HG02571 (cell line): ENCODE data around the gene SLC23A2.
"Not testable (repeated sequence)": the region's sequence is repeated elsewhere in the genome, so short reads cannot be mapped to it uniquely, and the experiment has no call there.

Experiments used
- ATAC-seq: cut with Tn5 transposase; IDR thresholded peaks from one replicate; pipeline ENCODE4 v1.9.1; 2021; ENCODE audit warnings: mild to moderate bottlenecking, moderate library complexity; ENCODE audit not compliant: unreplicated experiment

Gene SLC23A2

GRCh38 chr20:5013682-5014447 is 12.6 kb upstream of the SLC23A2 start:
- ATAC-seq = no peak

GRCh38 chr20:5008759-5009158 is 7.4 kb upstream of the SLC23A2 start:
- no peak for ATAC-seq

DNA sequence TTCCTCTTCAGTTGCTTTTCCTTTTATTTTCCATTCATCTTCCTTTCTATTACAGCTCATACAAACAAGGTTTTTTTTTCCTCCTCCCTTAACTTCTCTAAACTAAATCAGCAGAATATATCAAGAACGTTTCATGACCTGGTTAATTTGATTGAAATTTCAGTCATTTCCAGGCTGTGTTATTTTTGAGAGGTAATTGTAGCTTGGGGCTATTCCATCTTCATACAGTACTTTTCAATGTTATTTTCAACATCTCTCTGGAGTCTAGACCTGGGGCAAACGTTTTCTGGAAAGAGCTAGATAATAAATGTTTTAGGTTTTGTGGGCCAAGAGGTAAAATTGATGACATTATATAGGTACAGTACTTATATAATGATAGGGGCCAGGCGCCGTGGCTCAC is 4.0 kb upstream of the SLC23A2 start:
- no peak for ATAC-seq

DNA sequence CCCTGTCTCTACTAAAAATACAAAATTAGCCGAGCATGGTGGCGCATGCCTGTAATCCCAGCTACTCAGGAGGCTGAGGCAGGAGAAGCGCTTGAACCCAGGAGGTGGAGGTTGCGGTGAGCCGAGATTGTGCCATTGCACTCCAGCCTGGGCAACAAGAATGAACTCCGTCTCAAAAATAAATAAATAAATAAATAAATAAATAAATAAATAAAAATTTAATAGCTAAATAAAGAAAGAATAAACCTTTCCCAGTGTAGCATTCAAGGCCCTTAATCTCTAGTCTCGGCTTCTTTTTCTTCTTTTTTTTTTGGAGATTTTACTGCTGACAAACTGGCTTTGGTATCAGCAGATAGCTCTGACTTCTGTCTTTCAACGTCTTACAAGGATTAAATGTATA is 3.5 kb upstream of the SLC23A2 start:
- ATAC-seq = not testable (repeated sequence)

DNA sequence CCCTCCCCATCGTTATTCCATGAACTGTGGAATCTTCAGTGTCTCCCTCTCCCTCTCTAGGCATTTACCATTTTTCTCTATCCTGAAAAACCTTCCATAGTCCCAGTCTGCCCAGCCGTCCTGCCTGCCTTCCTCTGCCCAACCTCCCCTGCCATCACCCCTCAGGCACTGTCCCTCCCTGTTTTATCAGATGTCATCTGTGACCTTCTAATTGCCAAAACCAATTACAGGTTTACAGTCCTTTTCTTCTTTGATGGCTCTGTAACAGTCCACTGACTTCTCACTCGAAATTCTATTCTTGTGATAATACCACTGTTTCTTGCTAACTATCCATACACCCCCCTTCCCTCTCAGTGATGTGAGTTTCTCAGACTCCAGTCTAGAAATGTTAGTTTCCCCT is 2.3 kb upstream of the SLC23A2 start:
- no peak for ATAC-seq

DNA sequence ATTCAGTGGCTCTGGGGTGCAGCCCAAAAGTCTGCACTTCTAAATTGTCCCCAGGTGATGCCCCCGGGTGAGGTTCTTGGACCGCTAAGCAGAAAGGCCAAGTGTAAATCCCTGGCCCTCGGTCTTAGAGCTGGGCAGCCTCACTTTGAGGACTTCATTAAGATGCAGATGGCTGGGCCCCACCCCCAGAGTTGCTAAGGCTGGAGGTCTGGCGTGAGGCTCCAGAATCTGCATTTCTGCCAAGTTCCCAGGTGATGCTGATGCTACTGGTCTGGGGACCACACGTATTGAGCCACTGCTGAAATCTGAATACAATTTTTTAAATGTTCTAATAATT is 735 bp upstream of the SLC23A2 start:
- no peak for ATAC-seq

DNA sequence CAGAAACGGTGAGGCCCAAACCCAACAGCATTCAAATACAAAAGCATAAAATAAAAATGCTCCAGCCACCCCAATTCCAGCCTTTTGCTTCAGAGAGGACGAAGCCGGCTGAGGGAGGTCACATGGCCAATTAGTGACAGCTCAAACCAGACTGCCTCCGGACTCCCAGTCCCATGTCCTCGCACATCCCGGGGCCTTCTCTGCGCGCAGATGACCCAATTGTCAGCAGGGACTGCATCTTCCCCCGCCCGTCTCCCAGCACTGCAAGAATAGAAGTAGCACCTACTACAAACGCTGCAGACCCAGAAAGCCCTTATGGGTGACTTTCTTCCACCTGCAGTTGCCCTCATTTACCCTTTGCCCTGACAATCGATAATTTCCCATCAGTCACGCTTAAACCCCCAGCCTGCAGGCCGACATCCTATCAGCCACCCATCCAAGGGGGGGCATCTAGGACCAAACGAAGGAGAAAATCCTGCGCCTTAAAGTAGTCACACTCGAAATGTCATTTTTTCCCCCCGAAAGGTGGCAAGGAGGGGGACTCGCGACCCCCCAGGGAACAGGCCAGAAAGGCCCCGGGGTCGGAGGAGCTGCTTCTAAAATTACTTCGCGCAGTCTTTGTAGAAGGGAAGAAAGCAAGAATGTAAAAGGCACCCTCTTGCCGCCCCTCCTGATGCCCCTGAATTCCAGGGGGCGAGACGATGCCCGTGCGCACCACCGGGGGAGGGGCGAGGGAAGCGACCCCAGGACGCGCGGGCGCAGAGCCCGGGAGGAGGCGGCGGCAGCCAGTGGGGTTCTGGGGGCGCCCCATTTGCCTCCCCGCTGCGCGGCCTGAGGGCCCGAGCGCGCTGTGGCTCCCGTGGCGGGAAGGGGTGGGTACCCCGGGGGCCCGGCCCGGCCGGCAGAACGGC is 792 bp downstream of the SLC23A2 start:
- ATAC-seq = peak; percentile 27

DNA sequence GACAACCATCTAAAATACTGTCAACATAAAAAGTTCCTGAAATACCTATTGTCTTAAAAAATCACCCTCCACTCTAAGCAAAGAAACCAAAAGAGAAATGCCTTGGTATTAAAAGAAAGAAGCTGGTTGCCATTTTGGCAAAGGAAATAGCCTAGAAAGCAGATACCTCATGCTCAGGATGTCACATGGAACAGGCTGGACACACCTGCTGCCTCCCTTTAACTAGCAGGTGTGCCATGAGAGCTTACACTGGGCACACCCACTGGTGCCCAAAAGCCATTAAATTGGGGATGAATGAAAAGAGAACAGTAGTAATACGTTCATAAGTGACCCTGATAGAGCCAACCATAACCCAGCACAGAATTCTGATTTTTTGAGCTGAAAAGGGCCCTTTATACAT is 1.5 kb downstream of the SLC23A2 start:
- ATAC-seq = no peak

DNA sequence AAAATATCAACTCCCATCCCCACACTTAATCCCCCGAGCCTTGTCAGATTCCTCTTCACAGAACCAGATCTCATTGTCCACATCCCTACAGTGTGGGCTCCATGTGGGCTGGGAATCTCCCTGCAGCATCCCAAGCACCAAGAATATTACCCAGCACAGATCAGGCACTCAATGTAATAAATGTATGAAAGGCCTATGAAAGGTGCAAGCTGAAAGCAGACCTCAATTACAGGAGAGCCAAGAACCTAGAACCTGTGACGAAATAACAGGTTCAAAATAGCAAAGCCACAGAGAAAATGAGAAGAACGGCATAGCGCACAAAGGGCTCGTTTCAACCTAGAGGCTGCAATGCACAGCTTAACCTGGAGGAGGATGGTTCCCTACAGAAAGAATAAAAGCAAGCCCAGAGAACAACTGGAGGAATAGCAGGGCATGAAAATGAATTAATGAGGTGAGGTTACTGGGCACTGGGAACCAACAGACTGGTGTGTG is 3.1 kb downstream of the SLC23A2 start:
- no peak for ATAC-seq

DNA sequence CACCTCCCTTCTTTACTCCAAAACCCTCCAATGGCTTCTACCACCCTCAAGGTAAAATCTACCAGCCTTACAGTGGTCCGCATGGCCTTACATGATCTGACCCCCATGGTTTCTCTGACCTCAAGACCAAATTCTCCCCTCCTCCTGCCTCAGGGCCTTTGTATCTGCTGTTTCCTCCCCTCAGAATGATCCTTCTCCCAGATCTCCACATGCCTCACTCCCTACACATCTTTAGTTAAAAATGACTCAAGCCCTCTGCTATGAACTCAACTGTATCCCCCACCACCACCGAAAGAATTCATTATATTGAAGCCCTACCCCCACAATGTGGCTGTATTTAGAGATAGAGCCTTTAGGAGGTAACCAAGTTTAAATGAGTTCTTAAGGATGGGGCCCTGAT is 4.1 kb downstream of the SLC23A2 start:
- ATAC-seq = no peak

DNA sequence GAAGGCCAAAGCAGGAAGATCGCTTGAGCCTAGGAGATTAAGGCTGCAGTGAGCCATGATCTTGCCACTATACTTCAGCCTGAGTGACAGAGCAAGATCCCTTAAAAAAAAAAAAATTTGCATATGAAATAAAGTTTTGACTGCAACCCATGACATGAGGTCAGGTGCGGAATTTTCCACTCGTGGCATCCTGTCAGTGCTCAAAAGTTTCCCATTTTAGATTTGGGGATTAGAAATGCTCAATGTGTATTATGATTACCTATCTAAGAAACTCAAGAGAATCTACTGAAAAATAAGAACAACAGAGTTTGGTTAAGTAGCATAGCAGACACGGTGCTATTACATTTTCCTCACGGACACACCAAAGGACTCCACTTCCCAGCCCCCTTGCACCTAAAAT is 11.7 kb downstream of the SLC23A2 start:
- no peak for ATAC-seq

DNA sequence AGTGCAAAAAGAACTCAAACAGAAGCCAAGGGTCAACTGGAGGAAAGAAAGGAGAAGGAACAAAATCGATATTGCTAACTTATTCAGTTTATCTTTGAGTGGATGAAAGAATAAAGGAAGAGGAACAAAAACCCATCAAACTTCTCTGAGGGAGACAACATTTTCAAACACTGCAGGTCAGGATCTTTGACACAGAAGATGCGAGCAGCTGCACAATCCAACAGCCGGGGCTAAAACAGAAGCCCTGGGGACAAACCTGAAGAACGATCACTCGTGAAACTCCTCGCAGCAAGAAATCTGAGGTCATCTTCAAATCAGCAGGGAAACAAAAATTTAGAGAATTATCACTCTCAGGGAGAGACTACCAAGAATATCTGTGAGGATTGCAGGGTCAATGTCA is 14.2 kb downstream of the SLC23A2 start:
- no peak for ATAC-seq

GRCh38 chr20:4985658-4986057 is 15.7 kb downstream of the SLC23A2 start:
- no peak for ATAC-seq

DNA sequence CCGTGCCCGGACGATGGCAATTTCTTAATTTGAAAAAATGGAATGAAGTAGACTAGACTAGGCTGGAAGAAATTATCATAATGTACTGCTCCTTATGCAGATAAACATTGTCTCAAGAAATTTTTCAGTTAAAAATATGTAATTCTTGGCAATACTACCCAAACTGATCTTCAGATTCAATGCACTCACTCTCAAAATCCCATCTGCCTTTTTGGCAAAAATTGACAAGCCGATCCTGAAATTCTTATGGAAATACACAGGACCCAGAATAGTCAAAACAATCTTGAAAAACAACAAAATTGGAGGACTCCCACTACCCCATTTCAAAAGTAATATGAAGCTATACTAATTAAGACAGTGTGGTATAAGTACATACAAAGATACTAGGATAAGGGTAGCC is 19.0 kb downstream of the SLC23A2 start:
- ATAC-seq = no peak

DNA sequence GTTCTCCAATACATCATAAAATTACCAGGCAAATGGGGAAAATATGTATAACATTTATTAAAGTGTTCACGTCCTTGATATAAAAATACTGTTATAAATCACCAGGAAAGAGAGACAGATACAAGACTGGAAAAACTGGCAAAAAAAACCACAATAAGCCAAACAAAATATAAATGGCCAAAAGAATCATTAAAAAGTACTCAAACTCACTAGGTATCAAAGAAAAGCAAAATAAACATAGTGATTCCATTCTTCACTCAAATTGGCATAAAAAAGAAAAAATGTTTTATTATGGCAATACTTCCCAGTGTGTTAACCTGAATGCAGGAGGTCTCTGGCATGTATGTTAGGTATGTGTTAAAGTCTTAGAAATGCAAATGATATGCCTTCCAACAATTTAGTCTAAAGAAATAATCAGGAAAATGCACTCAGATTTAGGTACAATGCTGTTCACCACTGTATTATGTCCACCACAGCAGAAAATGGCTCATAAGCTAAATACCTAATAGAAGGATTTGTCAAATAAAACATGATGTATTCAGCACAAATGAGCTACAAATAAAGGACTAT is 21.4 kb downstream of the SLC23A2 start:
- ATAC-seq = no peak

DNA sequence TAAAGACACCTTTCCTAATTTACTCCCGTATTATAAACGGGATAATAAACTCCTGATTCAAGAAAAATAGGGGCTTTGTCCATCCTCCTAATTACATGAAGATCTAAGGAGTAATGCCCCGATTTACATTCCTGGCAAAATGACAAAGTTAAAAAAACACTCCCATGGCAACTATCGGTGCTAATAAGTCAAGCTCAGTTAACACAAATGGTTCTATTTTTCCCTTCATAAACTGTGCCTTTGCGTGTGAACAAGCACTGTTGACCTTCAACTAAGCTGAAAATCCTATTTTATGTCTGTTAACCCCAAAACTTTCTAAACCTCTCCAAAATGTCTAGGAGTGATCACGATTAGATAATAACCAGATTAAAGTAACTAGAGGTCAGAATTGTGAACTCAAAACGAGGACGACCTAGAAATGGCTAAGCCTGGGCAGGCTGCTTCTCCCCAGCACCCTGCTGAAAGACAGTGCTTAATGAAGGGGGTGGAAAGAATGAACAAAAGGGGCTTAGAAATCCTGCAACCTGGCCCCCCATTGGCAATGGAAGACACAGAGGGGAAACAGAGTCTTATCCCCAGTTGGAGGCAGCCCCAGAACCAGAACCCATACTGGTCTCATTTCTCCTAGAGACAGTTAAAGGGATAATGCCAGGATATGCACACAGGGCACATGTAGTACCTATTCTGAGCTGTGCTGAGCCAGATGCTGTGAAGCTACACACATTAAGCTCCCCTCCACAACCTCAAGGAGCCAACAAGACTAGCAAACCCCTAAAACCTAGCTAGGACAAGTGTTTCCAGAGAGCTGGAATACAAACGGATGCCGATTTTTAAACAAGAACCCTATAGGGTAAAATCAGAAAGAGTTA is 23.0 kb downstream of the SLC23A2 start:
- no peak for ATAC-seq

- not testable (repeated sequence) for ATAC-seq
Measured at GRCh38 chr20:4976014-4976413, 25.3 kb downstream of the SLC23A2 start.

DNA sequence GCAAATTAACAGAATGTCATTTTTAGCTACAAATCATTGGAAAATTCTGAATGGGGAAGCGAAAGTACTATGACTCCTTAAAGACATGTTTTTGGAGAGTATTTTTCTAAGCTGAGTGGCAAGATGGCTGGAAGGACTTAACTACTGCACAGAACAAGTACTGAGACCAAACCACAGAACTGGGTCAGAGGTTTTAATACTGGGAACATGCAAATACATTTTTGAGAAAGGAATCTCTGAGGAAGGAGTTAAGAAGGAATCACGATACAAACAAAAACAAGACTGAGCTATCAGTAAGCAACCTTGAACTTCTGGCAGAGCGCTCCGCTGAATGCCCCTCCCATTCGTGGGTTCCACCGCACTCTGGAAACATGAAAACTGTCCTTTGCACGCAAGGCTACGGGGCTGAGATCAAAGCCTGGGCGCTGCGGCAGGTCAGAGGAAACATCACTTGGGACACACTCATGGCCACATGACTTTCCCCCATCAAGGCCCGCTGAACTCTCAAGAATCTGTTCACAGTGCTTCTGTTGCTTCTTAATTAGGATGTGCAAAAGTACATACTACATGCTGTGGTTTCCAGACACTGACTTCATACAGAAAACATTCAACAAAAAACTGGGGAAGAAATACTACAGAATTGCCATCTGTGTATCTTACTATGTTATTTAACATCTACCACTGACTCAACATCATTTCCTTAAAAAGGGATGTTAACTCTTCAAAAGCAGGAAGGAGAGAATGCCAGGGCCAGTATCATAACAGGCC is 27.8 kb downstream of the SLC23A2 start:
- ATAC-seq = peak; percentile 93

GRCh38 chr20:4972506-4973251 is 28.6 kb downstream of the SLC23A2 start:
- no peak for ATAC-seq
